ENCODE results near the gene PEMT. TPM values are rescaled to one million over a fixed set of nuclear protein-coding genes. Genes with fewer than 3 reads are reported as not detected.

PEMT gene
- total RNA-seq, 2 experiments from 2014 or later, result 30.4 to 32.3 TPM

- CTCF ChIA-PET, result interaction anchor here (1.0 to 1.1 kb wide), 2 partner anchors 12 to 13 kb away, joined by 3 read pairs; no protein-coding TSS in a partner anchor
- DNase-seq (peak; percentile 84), ATAC-seq (peak; percentile 100)
- H3K4me1 Mint-ChIP-seq, result peaks cover 64% of the 10 kb centered on the region
- H3K27ac Mint-ChIP-seq, result peak overlapping the region; percentile 68
- no peaks in the 10 kb centered on the region for H3K27me3 Mint-ChIP-seq
- no peaks in the 10 kb centered on the region for H3K9me3 Mint-ChIP-seq (ENCODE audit: low read depth)
- H3K36me3 Mint-ChIP-seq (ENCODE audit: low read depth), result peaks cover 38% of the 10 kb centered on the region
- intact Hi-C loops (cut with DNase I, micrococcal nuclease), result loop anchor here in 1 of 2 experiments (1.0 to 5.0 kb wide), 4 partner anchors 12 to 204 kb away; partner anchors contain the start of genes COPS3 and RASD1
- POLR2A ChIA-PET, result interaction anchor here (0.7 kb wide), 1 partner anchor 31 kb away, joined by 3 read pairs; no protein-coding TSS in a partner anchor
- no peak overlapping the region for H3K4me3 Mint-ChIP-seq
Observed at GRCh38 chr17:17484451-17484899, 107.0 kb downstream of the PEMT start.

GRCh38 chr17:17481860-17482259 lies 109.6 kb downstream of the PEMT start:
- ChIA-PET POLR2A (no interaction called here), CTCF (interaction anchor here (1.0 kb wide), 1 partner anchor 15 kb away, joined by 3 read pairs; no protein-coding TSS in a partner anchor)
- ATAC-seq (no peak), DNase-seq (no peak)
- intact Hi-C loops (cut with DNase I, micrococcal nuclease), result loop anchor here in 1 of 2 experiments (5.0 kb wide), 1 partner anchor 160 kb away; no protein-coding TSS in a partner anchor
- Mint-ChIP-seq H3K27ac (no peak overlapping the region), H3K27me3 (no peaks in the 10 kb centered on the region), H3K4me1 (peaks cover 71% of the 10 kb centered on the region), H3K36me3 (ENCODE audit: low read depth) (peaks cover 25% of the 10 kb centered on the region), H3K9me3 (ENCODE audit: low read depth) (no peaks in the 10 kb centered on the region), H3K4me3 (no peak overlapping the region)

GRCh38 chr17:17480593-17481148 lies 110.8 kb downstream of the PEMT start:
- intact Hi-C loops (cut with DNase I, micrococcal nuclease), result loop anchor here in 1 of 2 experiments (5.0 kb wide), 1 partner anchor 162 kb away; no protein-coding TSS in a partner anchor
- no peak for ATAC-seq
- DNase-seq, result no peak
- Mint-ChIP-seq H3K27me3 (no peaks in the 10 kb centered on the region), H3K4me1 (peaks cover 68% of the 10 kb centered on the region), H3K9me3 (ENCODE audit: low read depth) (no peaks in the 10 kb centered on the region), H3K27ac (peak overlapping the region; percentile 83), H3K36me3 (ENCODE audit: low read depth) (peaks cover 21% of the 10 kb centered on the region), H3K4me3 (peak overlapping the region; percentile 15)
- ChIA-PET POLR2A (interaction anchor here (1.0 kb wide), 1 partner anchor 16 kb away, joined by 3 read pairs; no protein-coding TSS in a partner anchor), CTCF (interaction anchor here (0.5 to 1.1 kb wide), 2 partner anchors 13 to 27 kb away, joined by 3 read pairs; no protein-coding TSS in a partner anchor)

- DNase-seq (no peak), ATAC-seq (no peak)
- peak overlapping the region; percentile 0 for H3K4me3 Mint-ChIP-seq
- H3K36me3 Mint-ChIP-seq (ENCODE audit: low read depth), result peaks cover 17% of the 10 kb centered on the region
- CTCF ChIA-PET, result interaction anchor here (0.6 kb wide), 1 partner anchor 295 kb away, joined by 3 read pairs; no protein-coding TSS in a partner anchor
- peaks cover 58% of the 10 kb centered on the region for H3K4me1 Mint-ChIP-seq
- no peaks in the 10 kb centered on the region for H3K27me3 Mint-ChIP-seq
- H3K27ac Mint-ChIP-seq, result no peak overlapping the region
- H3K9me3 Mint-ChIP-seq (ENCODE audit: low read depth), result no peaks in the 10 kb centered on the region
- intact Hi-C loops (cut with DNase I, micrococcal nuclease), result loop anchor here in 1 of 2 experiments (5.0 to 10.0 kb wide), 2 partner anchors 62 to 434 kb away; partner anchors contain the start of gene MPRIP
- POLR2A ChIA-PET, result no interaction called here
Observed at GRCh38 chr17:17479209-17479608, 112.3 kb downstream of the PEMT start.

- peak; percentile 97 for DNase-seq
- peak; percentile 94 for ATAC-seq
- H3K4me3 Mint-ChIP-seq, result peak within 1 kb of the TSS; percentile 94
- ChIA-PET POLR2A (no interaction called here), CTCF (interaction anchor here (1.5 kb wide), 1 partner anchor 20 kb away, joined by 5 read pairs; no protein-coding TSS in a partner anchor)
- peaks cover 44% of the 10 kb centered on the region for H3K4me1 Mint-ChIP-seq
- H3K27me3 Mint-ChIP-seq, result no peaks in the 10 kb centered on the region
- peak within 1 kb of the TSS; percentile 84 for H3K27ac Mint-ChIP-seq
- H3K36me3 Mint-ChIP-seq (ENCODE audit: low read depth), result peaks cover 12% of the 10 kb centered on the region
- no peaks in the 10 kb centered on the region for H3K9me3 Mint-ChIP-seq (ENCODE audit: low read depth)
- intact Hi-C loops (cut with DNase I, micrococcal nuclease), result loop anchor here in 1 of 2 experiments (1.0 to 10.0 kb wide), 7 partner anchors 19 to 562 kb away; partner anchors contain the start of genes ATPAF2, DRC3, FLCN and GID4
Observed at GRCh38 chr17:17476865-17477467, 114.5 kb downstream of the PEMT start, which contains the start of gene MED9. MED9 (plus strand) TSS chr17:17477000; CDS start chr17:17477042, 42 bp downstream.

GRCh38 chr17:17474341-17474740 lies 117.2 kb downstream of the PEMT start:
- DNase-seq (no peak), ATAC-seq (no peak)
- Mint-ChIP-seq H3K9me3 (ENCODE audit: low read depth) (no peaks in the 10 kb centered on the region), H3K27me3 (no peaks in the 10 kb centered on the region), H3K36me3 (ENCODE audit: low read depth) (peaks cover 5% of the 10 kb centered on the region), H3K4me1 (peaks cover 26% of the 10 kb centered on the region), H3K27ac (no peak overlapping the region), H3K4me3 (no peak overlapping the region)
- CTCF ChIA-PET, result interaction anchor here (1.8 kb wide), 1 partner anchor 22 kb away, joined by 6 read pairs; no protein-coding TSS in a partner anchor
- intact Hi-C loops (cut with DNase I, micrococcal nuclease), result loop anchor here in 1 of 2 experiments (10.0 kb wide), 1 partner anchor 430 kb away; the partner anchor contains the start of gene MPRIP
- POLR2A ChIA-PET, result no interaction called here

- Mint-ChIP-seq H3K36me3 (ENCODE audit: low read depth) (peaks cover 5% of the 10 kb centered on the region), H3K4me1 (peaks cover 9% of the 10 kb centered on the region), H3K27ac (peak overlapping the region; percentile 15), H3K27me3 (no peaks in the 10 kb centered on the region), H3K9me3 (ENCODE audit: low read depth) (no peaks in the 10 kb centered on the region), H3K4me3 (no peak overlapping the region)
- POLR2A ChIA-PET, result interaction anchor here (0.6 kb wide), 2 partner anchors 80 to 117 kb away, joined by 3 to 9 read pairs; no protein-coding TSS in a partner anchor
- CTCF ChIA-PET, result interaction anchor here (0.6 to 2.1 kb wide), 5 partner anchors 12 to 379 kb away, joined by 3 to 10 read pairs (median 3); partner anchors contain the start of gene RASD1
- intact Hi-C loops (cut with DNase I, micrococcal nuclease), result loop anchor here in 1 of 2 experiments (10.0 kb wide), 1 partner anchor 428 kb away; the partner anchor contains the start of gene MPRIP
- no peak for ATAC-seq
- DNase-seq, result no peak
Observed at GRCh38 chr17:17472333-17472920, 119.1 kb downstream of the PEMT start.

GRCh38 chr17:17469996-17470395 lies 121.5 kb downstream of the PEMT start:
- CTCF ChIA-PET, result no interaction called here
- POLR2A ChIA-PET, result interaction anchor here (0.6 kb wide), 1 partner anchor 37 kb away, joined by 3 read pairs; no protein-coding TSS in a partner anchor
- Mint-ChIP-seq H3K9me3 (ENCODE audit: low read depth) (no peaks in the 10 kb centered on the region), H3K4me1 (peaks cover 5% of the 10 kb centered on the region), H3K36me3 (ENCODE audit: low read depth) (no peaks in the 10 kb centered on the region), H3K4me3 (no peak overlapping the region), H3K27me3 (no peaks in the 10 kb centered on the region), H3K27ac (no peak overlapping the region)
- intact Hi-C loops (cut with DNase I, micrococcal nuclease), result loop anchor here in 1 of 2 experiments (10.0 kb wide), 1 partner anchor 425 kb away; the partner anchor contains the start of gene MPRIP
- DNase-seq (no peak), ATAC-seq (no peak)

GRCh38 chr17:17469358-17469757 lies 122.2 kb downstream of the PEMT start:
- H3K4me3 Mint-ChIP-seq, result no peak overlapping the region
- intact Hi-C loops (cut with DNase I, micrococcal nuclease), result no loop called here
- peaks cover 4% of the 10 kb centered on the region for H3K27me3 Mint-ChIP-seq
- H3K4me1 Mint-ChIP-seq, result peaks cover 5% of the 10 kb centered on the region
- no peak for ATAC-seq
- no peak overlapping the region for H3K27ac Mint-ChIP-seq
- POLR2A ChIA-PET, result no interaction called here
- CTCF ChIA-PET, result no interaction called here
- H3K36me3 Mint-ChIP-seq (ENCODE audit: low read depth), result no peaks in the 10 kb centered on the region
- no peak for DNase-seq
- H3K9me3 Mint-ChIP-seq (ENCODE audit: low read depth), result no peaks in the 10 kb centered on the region

- POLR2A ChIA-PET, result no interaction called here
- Mint-ChIP-seq H3K27me3 (peaks cover 4% of the 10 kb centered on the region), H3K4me1 (peaks cover 5% of the 10 kb centered on the region), H3K27ac (no peak overlapping the region), H3K4me3 (no peak overlapping the region), H3K36me3 (ENCODE audit: low read depth) (no peaks in the 10 kb centered on the region), H3K9me3 (ENCODE audit: low read depth) (no peaks in the 10 kb centered on the region)
- intact Hi-C loops (cut with DNase I, micrococcal nuclease), result no loop called here
- no peak for ATAC-seq
- no peak for DNase-seq
- CTCF ChIA-PET, result interaction anchor here (1.0 to 1.3 kb wide), 3 partner anchors 28 to 174 kb away, joined by 3 to 5 read pairs (median 3); partner anchors contain the start of gene RASD1
Observed at GRCh38 chr17:17468217-17469010, 123.1 kb downstream of the PEMT start.

Data from activated CD4-positive, alpha-beta T cell treated with anti-CD3 and anti-CD28 coated beads for 36 hours (primary cell).